ENCODE data around the gene NBPF3. TPM values are rescaled to one million over a fixed set of nuclear protein-coding genes. Genes with fewer than 3 reads are reported as not detected.

Gene NBPF3
- total RNA-seq = 10 to 100 TPM; 12.3 to 16.5 TPM

GRCh38 chr1:21439721-21440629 is at the start of gene NBPF3:
NBPF3 (plus strand) TSS chr1:21440137; CDS start chr1:21445087, 4,950 bp downstream.

GRCh38 chr1:21509351-21510112 is 69.6 kb downstream of the NBPF3 start, which contains the start of gene ALPL:
ALPL (plus strand) TSS chr1:21509423; CDS start chr1:21554082, 44,659 bp downstream.

Other genes starting within 250 kb of the NBPF3 start
- 10 to 100 TPM in 1 of 2 donors, 1 to 10 TPM in 1; 7.9 to 15.0 TPM for gene ECE1, start 149.7 kb upstream of the NBPF3 start, total RNA-seq
- under 1 TPM in 1 of 2 donors, not detected in 1; 0.33 TPM for gene ALPL, start 69.3 kb downstream of the NBPF3 start, total RNA-seq
- gene RAP1GAP, start 229.2 kb downstream of the NBPF3 start, total RNA-seq = 10 to 100 TPM in 1 of 2 donors, 1 to 10 TPM in 1; 6.7 to 12.0 TPM

Data from melanocyte of skin (primary cell).